Medulla oblongata (tissue), 1 donor: Measurements from ENCODE around the gene FKBP2.
"Not testable (repeated sequence)": the region's sequence is repeated elsewhere in the genome, so short reads cannot be mapped to it uniquely, and the experiment has no call there.

Experiments
- DNase-seq: peaks from one replicate; pipeline ENCODE4 v3.0.0-alpha.2; 2015; ENCODE audit errors: extremely low spot score

FKBP2 gene

DNA sequence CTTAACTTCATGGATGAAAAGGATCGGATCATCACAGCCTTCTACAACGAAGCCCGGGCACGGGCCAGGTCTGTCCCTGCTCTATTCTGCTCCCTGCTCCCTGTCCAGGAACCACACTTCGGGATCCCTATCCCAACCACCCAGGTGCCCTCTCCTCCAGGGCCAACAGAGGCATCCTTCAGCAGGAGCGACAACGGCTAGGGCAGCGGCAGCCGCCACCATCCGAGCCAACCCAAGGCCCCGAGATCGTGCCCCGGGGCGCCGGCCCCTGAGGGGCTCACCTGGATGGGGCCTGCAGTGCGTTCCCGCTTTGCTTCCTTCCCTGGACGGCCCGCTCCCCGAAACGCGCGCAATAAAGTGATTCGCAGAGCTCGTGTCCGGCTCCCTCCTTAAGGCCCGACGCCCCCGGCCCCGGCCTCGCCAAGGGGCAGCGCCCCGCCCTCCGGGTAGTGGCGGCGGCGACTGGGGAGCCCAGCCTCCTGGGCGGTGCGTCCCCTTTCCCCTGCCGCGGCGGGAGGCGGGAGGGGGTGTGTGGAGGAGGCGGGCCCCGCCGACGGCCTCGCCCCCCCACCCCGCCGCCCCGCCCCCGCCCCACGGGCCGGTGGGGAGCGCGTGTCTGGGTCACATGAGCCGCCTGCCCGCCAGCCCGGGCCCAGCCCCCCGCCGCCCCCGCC is 6.8 kb upstream of the FKBP2 start, which contains the start of gene VEGFB:
Gene VEGFB, plus strand, starts transcription at position 672 of the 674 bp plus-strand sequence. CDS start 250 bp downstream, outside the sequence.
- DNase-seq, result peak; percentile 82

DNA sequence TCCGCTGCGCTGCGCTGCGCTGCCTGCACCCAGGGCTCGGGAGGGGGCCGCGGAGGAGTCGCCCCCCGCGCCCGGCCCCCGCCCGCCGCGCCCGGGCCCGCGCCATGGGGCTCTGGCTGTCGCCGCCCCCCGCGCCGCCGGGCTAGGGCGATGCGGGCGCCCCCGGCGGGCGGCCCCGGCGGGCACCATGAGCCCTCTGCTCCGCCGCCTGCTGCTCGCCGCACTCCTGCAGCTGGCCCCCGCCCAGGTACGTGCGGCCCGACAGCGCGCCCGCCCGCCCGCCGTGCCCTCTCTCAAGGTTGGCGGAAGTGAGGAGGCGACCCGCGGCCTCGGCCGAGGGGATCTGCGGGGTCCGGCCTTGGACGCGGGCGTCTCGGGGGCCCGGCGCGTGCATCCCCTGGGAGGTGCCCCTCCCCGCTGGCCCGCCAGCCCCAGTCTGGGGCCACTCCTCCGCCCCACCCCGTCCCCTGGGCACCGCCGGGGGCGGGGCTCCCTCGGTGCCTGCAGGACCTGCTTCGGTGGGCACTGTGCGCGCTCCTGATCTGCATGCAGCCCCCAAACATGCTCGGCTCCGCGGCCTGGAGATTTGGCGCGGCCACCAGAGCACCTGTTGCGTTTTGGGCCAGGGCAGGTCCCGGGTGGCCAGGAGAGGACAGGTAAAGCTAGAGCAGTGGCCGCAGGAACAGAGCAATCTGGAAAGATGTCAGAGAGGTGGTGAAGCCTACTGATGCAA is 6.1 kb upstream of the FKBP2 start:
- peak; percentile 48 for DNase-seq

- DNase-seq, result no peak
These were observed 5.3 kb upstream of the FKBP2 start for GRCh38 chr11:64235437-64236161.

- no peak for DNase-seq
These were observed 3.4 kb upstream of the FKBP2 start for GRCh38 chr11:64237484-64237951.

- no peak for DNase-seq
These were observed 2.8 kb upstream of the FKBP2 start for GRCh38 chr11:64238076-64238475.

DNA sequence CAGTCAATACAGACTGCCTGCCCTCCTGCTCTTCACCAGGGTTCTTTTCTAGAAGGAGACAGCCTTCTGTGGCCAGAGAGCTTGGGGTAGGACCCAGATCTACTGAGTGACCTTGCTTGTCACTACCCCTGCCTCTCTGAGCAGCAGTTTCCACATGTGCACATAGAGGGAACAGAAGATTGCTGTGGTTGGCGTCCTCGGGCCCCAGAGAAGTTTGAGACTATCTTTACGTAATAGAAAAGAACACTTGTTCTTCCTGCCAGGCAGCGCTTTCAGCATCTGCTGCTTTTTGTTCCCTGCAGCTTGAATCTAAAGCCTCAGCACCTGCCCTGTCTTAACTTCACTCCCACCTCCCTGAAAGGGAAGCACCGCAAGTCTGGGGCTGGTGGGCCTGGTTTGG is 1.9 kb upstream of the FKBP2 start:
- DNase-seq, result no peak

GRCh38 chr11:64239662-64240434 is 1.0 kb upstream of the FKBP2 start:
- peak; percentile 82 for DNase-seq

- DNase-seq, result peak; percentile 99
These were observed 271 bp downstream of the FKBP2 start for GRCh38 chr11:64241241-64241490.

DNA sequence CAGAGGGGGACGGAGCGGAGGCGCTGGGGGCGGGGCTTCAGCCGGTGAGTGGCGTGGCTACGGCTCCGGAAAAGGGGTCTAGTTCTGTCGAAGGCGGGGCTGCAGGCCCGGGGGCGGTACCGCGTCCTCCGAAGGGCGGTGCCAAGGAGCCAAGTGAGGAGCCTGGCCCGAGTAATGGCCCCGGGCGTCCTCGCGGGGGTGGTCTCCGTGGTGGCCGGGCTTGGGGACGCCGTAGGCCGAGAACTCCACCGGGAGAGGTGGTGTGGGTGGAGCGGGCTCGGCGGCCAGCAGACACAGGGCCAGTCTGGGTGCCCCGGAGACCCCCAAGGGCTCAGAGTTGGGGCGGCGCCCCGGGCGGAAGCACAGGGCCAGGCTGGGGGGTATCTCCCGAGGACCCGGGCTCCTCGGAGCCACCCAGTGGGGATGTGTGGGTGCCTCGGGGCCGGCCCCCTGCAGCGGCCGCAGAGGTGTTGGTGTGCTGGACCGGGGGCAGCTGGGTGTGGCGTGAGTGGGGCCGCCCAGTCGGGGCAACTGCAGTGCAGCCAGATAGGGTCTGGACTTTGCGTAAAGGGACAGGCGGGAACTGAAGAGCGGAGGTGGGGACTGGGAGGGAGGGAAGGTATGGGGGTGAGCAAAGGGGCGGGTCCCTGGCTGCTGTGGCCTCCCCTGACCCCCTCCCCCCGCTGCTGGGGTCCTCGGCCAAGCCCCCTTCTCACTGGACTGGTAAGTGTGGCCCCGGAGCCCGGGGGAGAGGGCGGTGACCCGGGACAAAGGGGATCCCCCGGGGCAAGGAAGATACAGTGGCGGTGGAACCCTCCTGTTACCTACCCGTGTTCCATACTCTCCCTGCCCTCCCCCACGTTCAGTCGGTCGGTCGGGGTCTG is 838 bp downstream of the FKBP2 start:
- DNase-seq, result peak; percentile 25

DNA sequence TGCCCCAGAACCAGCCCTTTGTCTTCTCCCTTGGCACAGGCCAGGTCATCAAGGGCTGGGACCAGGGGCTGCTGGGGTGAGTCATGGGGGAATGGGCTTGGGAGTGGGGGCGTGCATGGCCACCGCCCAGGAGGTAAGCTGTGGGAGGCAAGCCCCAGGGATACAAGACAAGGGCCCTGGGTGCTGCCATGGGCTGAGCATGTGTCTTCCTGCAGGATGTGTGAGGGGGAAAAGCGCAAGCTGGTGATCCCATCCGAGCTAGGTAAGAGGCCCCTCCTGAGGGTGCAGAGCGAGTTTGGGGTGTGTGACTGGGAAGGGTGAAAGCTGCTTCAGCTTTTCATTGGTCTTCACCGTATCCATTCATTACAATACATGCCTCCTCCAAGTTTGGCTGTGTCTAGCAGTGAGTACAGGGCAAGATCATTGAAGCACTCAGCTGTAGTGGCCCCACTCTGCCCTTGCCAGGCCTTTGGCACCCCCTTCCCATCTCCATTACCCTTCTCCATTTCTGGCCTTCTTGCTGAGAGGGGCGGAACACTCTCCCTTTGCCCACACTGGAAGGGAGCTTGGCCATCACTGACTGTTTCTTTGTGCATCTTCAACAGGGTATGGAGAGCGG is 2.5 kb downstream of the FKBP2 start:
- DNase-seq, result no peak

DNA sequence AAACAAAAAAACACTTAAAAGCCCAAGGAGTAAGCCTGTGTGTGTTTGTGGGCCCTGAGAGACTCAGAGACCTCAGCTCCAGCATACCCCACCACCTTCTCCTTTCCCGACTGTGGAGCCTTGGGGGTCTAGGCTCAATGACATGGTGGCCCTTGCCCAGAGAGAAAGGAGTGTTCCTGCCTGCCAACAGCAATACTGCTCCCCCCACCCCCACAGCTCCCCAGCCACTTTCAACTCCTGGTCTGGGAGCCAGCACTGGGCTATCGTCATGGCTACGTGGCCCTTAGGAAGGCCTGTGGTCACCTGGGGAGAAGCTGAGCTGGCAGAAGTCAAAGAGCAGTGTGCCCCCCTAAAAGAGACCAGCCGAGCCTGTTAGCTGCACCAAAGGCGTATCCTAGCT is 3.2 kb downstream of the FKBP2 start:
- no peak for DNase-seq

DNA sequence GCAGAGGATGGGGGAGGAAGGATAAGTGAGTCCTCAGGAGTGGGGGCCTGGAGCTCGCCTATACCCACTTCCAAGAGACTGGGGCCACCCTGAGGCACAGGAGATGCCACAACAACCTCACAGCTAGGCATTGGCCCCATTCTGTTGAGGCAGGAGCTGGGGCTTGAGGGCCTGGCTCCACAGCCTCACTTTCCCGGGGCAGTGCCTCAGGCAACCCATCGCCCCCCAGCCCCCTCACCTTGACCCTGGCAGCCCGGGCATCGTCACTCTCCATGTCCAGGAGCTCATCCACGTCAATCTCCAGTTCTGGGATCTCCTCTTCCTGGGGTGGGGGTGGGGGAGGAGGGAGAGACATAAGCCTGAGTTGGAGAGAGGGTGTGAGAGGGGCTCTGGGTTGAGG is 4.1 kb downstream of the FKBP2 start:
- no peak for DNase-seq

DNA sequence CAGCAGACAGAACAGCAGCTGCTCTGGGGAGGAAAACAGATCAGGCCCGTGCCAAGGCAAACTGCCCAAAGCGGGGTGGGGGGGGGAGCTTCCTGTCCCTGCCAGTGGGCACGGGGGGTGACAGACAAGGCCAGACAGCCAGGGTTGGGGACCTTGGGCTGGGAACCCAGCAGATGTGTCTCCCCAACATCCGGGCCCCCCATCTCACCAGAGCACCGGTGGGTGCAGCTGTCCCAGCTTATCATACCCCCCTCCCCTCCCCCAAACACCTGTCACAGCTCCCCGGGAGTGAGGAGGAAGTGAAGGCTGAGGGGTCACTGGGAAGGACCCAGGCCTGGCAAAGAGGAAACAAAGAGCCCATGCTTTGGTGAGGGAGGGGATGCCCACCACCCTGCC is 4.5 kb downstream of the FKBP2 start:
- peak; percentile 40 for DNase-seq

GRCh38 chr11:64245797-64246620 is 5.1 kb downstream of the FKBP2 start:
- peak; percentile 45 for DNase-seq

DNA sequence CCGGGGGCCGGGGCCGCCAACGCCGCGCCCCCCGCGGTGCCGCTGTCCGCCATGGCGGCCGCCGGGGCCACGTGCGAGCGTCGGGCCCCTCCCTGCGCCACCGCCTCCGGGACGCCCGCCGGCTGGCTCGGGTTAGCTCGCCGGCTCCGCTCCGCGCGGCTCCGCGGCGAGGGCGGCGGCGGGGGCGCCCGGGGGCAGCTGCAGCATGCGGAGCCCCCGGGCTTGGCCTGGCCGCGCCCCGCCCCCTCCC is 5.7 kb downstream of the FKBP2 start:
- DNase-seq, result not testable (repeated sequence)

- peak; percentile 84 for DNase-seq
These were observed 6.2 kb downstream of the FKBP2 start, which contains the start of gene PPP1R14B for GRCh38 chr11:64246871-64247728. TSS of gene PPP1R14B (minus strand) at chr11:64246943. CDS start at chr11:64246673, 270 bp downstream.

- no peak for DNase-seq
These were observed 7.0 kb downstream of the FKBP2 start for GRCh38 chr11:64247729-64248531.

GRCh38 chr11:64248578-64248977 is 7.7 kb downstream of the FKBP2 start:
- DNase-seq, result no peak
